ENCODE data around the gene DAGLA.

Gene DAGLA

GRCh38 chr11:61774411-61774810 lies 94.2 kb downstream of the DAGLA start:
- H2AFZ ChIP-seq (ENCODE audit: low read length): no peak overlapping the region
- H2BK12ac ChIP-seq (ENCODE audit: low read length): no peak overlapping the region
- peaks cover 0 to 5% of the 10 kb centered on the region in 2 donors for H3K36me3 ChIP-seq (replicated peaks in 1 of 2; ENCODE audit: control insufficient read depth in 2 of 2, insufficient read depth in 2 of 2, low read length in 2 of 2)
- no peaks in the 10 kb centered on the region for H3K27me3 ChIP-seq (ENCODE audit: control insufficient read depth in 3 of 3, insufficient read depth in 3 of 3, low read depth in 1 of 3, low read length in 3 of 3)
- H3K27ac ChIP-seq (replicated peaks; ENCODE audit: low read length): no peak overlapping the region
- no peak overlapping the region for H2BK120ac ChIP-seq (ENCODE audit: low read depth, low read length)
- no peak overlapping the region for H4K8ac ChIP-seq (ENCODE audit: low read depth, low read length)
- H3K9ac ChIP-seq (ENCODE audit: low read depth, low read length, poor library complexity): peak overlapping the region; percentile 24
- DNase-seq (ENCODE audit: low spot score): no peak
- H2BK5ac ChIP-seq (ENCODE audit: low read length): peak overlapping the region; percentile 82
- H4K91ac ChIP-seq (ENCODE audit: low read depth, low read length, poor library complexity): no peak overlapping the region
- H3K79me1 ChIP-seq (ENCODE audit: low read depth, low read length): peaks cover 3% of the 10 kb centered on the region
- H3K9me3 ChIP-seq (replicated peaks in 1 of 2; ENCODE audit: control insufficient read depth in 2 of 2, insufficient read depth in 1 of 2, low read depth in 1 of 2, low read length in 2 of 2): peaks cover 0 to 2% of the 10 kb centered on the region in 2 donors
- H3K14ac ChIP-seq (ENCODE audit: low read length): peak overlapping the region; percentile 38
- H2AK5ac ChIP-seq (ENCODE audit: low read depth, low read length): peak overlapping the region; percentile 94
- H3K4ac ChIP-seq (ENCODE audit: low read length): peak overlapping the region; percentile 66
- H3K4me1 ChIP-seq (ENCODE audit: control insufficient read depth in 2 of 2, insufficient read depth in 1 of 2, low read depth in 1 of 2, low read length in 2 of 2): peaks cover 25 to 29% of the 10 kb centered on the region in 2 donors
- H3K23ac ChIP-seq (ENCODE audit: low read depth, low read length, poor library complexity): no peak overlapping the region
- H3K18ac ChIP-seq (ENCODE audit: low read length): peak overlapping the region; percentile 78
- H3K4me3 ChIP-seq (ENCODE audit: low read length in 2 of 2): no peak overlapping the region
- no CpG with 5 or more reads among the region's 12 CpGs for WGBS, 2 donors (ENCODE audit: extremely low coverage in 2 of 2, insufficient read length in 2 of 2, insufficient replicate concordance in 1 of 2)
- no peak overlapping the region for H2BK15ac ChIP-seq (ENCODE audit: low read length)
- no peak overlapping the region for H3K4me2 ChIP-seq (ENCODE audit: insufficient read depth, low read length, poor library complexity, severe bottlenecking)

DNA sequence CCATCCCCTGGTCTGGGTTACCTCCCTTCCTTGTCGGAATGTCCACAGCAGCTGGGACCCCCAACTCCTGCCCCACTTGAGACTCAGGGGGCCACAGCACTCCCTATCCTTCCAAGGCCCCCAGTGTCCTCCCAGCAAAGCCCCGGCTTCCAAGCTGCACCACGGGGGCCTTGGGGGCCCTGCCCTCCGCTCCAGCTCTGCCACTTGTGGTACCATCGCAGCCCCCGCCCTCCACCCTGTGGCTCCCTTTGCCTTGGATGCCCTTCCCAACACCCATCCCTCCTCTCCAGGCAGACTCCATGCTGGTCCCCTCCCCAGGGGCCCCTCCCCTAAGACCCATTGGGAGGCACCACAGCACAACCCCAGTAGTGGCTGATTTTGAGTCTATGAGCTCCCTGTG lies 94.9 kb downstream of the DAGLA start:
- peaks cover 0 to 12% of the 10 kb centered on the region in 2 donors for H3K36me3 ChIP-seq (replicated peaks in 1 of 2; ENCODE audit: control insufficient read depth in 2 of 2, insufficient read depth in 2 of 2, low read length in 2 of 2)
- H2BK12ac ChIP-seq (ENCODE audit: low read length): no peak overlapping the region
- H2AFZ ChIP-seq (ENCODE audit: low read length): no peak overlapping the region
- peak overlapping the region; percentile 82 for H2BK5ac ChIP-seq (ENCODE audit: low read length)
- WGBS, 2 donors (ENCODE audit: extremely low coverage in 2 of 2, insufficient read length in 2 of 2, insufficient replicate concordance in 1 of 2): no CpG with 5 or more reads among the region's 6 CpGs
- H4K8ac ChIP-seq (ENCODE audit: low read depth, low read length): no peak overlapping the region
- peak overlapping the region; percentile 50 for H3K9ac ChIP-seq (ENCODE audit: low read depth, low read length, poor library complexity)
- H3K14ac ChIP-seq (ENCODE audit: low read length): peak overlapping the region; percentile 38
- peak overlapping the region in 1 of 2 donors; percentile 36 for H3K4me3 ChIP-seq (ENCODE audit: low read length in 2 of 2)
- H3K27me3 ChIP-seq (ENCODE audit: control insufficient read depth in 3 of 3, insufficient read depth in 3 of 3, low read depth in 1 of 3, low read length in 3 of 3): no peaks in the 10 kb centered on the region
- H2BK15ac ChIP-seq (ENCODE audit: low read length): no peak overlapping the region
- peak overlapping the region; percentile 53 for H3K4ac ChIP-seq (ENCODE audit: low read length)
- peak overlapping the region; percentile 83 for H3K18ac ChIP-seq (ENCODE audit: low read length)
- H3K79me1 ChIP-seq (ENCODE audit: low read depth, low read length): peaks cover 3% of the 10 kb centered on the region
- no peak for DNase-seq (ENCODE audit: low spot score)
- no peak overlapping the region for H3K27ac ChIP-seq (replicated peaks; ENCODE audit: low read length)
- H3K4me1 ChIP-seq (ENCODE audit: control insufficient read depth in 2 of 2, insufficient read depth in 1 of 2, low read depth in 1 of 2, low read length in 2 of 2): peaks cover 19 to 27% of the 10 kb centered on the region in 2 donors
- H2BK120ac ChIP-seq (ENCODE audit: low read depth, low read length): peak overlapping the region; percentile 31
- peak overlapping the region; percentile 65 for H3K23ac ChIP-seq (ENCODE audit: low read depth, low read length, poor library complexity)
- H3K4me2 ChIP-seq (ENCODE audit: insufficient read depth, low read length, poor library complexity, severe bottlenecking): no peak overlapping the region
- no peak overlapping the region for H4K91ac ChIP-seq (ENCODE audit: low read depth, low read length, poor library complexity)
- peaks cover 0 to 2% of the 10 kb centered on the region in 2 donors for H3K9me3 ChIP-seq (replicated peaks in 1 of 2; ENCODE audit: control insufficient read depth in 2 of 2, insufficient read depth in 1 of 2, low read depth in 1 of 2, low read length in 2 of 2)
- peak overlapping the region; percentile 94 for H2AK5ac ChIP-seq (ENCODE audit: low read depth, low read length)

GRCh38 chr11:61775606-61776554 lies 95.7 kb downstream of the DAGLA start:
- peak overlapping the region; percentile 65 for H3K23ac ChIP-seq (ENCODE audit: low read depth, low read length, poor library complexity)
- H3K9ac ChIP-seq (ENCODE audit: low read depth, low read length, poor library complexity): peak overlapping the region; percentile 64
- peak overlapping the region; percentile 64 for H3K18ac ChIP-seq (ENCODE audit: low read length)
- H3K79me1 ChIP-seq (ENCODE audit: low read depth, low read length): peaks cover 3% of the 10 kb centered on the region
- no peak overlapping the region for H3K14ac ChIP-seq (ENCODE audit: low read length)
- 100% methylated on average over 2 of the region's 20 CpGs; no CpG with 5 or more reads in 1 of the 2 donors for WGBS, 2 donors (ENCODE audit: extremely low coverage in 2 of 2, insufficient read length in 2 of 2, insufficient replicate concordance in 1 of 2)
- H3K27me3 ChIP-seq (ENCODE audit: control insufficient read depth in 3 of 3, insufficient read depth in 3 of 3, low read depth in 1 of 3, low read length in 3 of 3): no peaks in the 10 kb centered on the region
- H3K4me1 ChIP-seq (ENCODE audit: control insufficient read depth in 2 of 2, insufficient read depth in 1 of 2, low read depth in 1 of 2, low read length in 2 of 2): peaks cover 19 to 27% of the 10 kb centered on the region in 2 donors
- peak overlapping the region; percentile 17 for H3K27ac ChIP-seq (replicated peaks; ENCODE audit: low read length)
- peak overlapping the region; percentile 53 for H3K4ac ChIP-seq (ENCODE audit: low read length)
- peak overlapping the region; percentile 31 for H2BK120ac ChIP-seq (ENCODE audit: low read depth, low read length)
- peak overlapping the region; percentile 94 for H2AK5ac ChIP-seq (ENCODE audit: low read depth, low read length)
- peak overlapping the region; percentile 20 for H2BK15ac ChIP-seq (ENCODE audit: low read length)
- H3K4me3 ChIP-seq (ENCODE audit: low read length in 2 of 2): peak overlapping the region in 1 of 2 donors; percentile 36
- H2BK12ac ChIP-seq (ENCODE audit: low read length): peak overlapping the region; percentile 22
- H3K9me3 ChIP-seq (replicated peaks in 1 of 2; ENCODE audit: control insufficient read depth in 2 of 2, insufficient read depth in 1 of 2, low read depth in 1 of 2, low read length in 2 of 2): peaks cover 0 to 2% of the 10 kb centered on the region in 2 donors
- DNase-seq (ENCODE audit: low spot score): no peak
- no peak overlapping the region for H2AFZ ChIP-seq (ENCODE audit: low read length)
- no peak overlapping the region for H3K4me2 ChIP-seq (ENCODE audit: insufficient read depth, low read length, poor library complexity, severe bottlenecking)
- H2BK5ac ChIP-seq (ENCODE audit: low read length): peak overlapping the region; percentile 82
- peaks cover 0 to 17% of the 10 kb centered on the region in 2 donors for H3K36me3 ChIP-seq (replicated peaks in 1 of 2; ENCODE audit: control insufficient read depth in 2 of 2, insufficient read depth in 2 of 2, low read length in 2 of 2)
- H4K91ac ChIP-seq (ENCODE audit: low read depth, low read length, poor library complexity): peak overlapping the region; percentile 5
- no peak overlapping the region for H4K8ac ChIP-seq (ENCODE audit: low read depth, low read length)

DNA sequence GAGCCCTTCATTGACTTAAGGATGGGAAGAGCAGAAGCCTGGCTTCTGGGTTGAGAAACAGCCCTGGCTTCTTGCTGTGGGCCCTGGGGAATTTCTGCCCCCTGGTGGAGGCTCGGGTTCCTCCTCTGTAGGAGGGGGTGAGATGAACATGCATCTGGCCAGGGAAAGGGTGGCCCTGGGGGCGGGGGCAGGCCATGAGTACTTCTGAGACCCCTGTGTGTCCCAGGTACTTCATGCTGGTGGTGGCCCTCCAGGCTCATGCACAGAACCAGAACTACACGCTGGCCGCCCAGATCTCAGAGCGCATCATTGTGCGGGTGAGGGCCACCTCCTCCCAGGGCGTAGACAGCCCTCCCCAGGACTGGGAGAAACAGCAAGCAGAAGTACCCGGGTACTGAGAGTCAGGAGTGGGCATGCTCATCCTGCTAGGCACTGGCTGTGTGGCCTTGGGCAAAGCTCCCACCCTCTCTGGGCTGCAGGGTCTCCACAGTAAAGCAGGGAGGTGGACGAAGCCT lies 96.4 kb downstream of the DAGLA start:
- Histone ChIP-seq H2AFZ (ENCODE audit: low read length) (no peak overlapping the region), H3K27me3 (ENCODE audit: control insufficient read depth in 3 of 3, insufficient read depth in 3 of 3, low read depth in 1 of 3, low read length in 3 of 3) (no peaks in the 10 kb centered on the region), H3K4me1 (ENCODE audit: control insufficient read depth in 2 of 2, insufficient read depth in 1 of 2, low read depth in 1 of 2, low read length in 2 of 2) (peaks cover 18 to 24% of the 10 kb centered on the region in 2 donors), H2BK12ac (ENCODE audit: low read length) (no peak overlapping the region), H3K9ac (ENCODE audit: low read depth, low read length, poor library complexity) (no peak overlapping the region), H4K8ac (ENCODE audit: low read depth, low read length) (no peak overlapping the region), H2BK15ac (ENCODE audit: low read length) (no peak overlapping the region), H3K4me2 (ENCODE audit: insufficient read depth, low read length, poor library complexity, severe bottlenecking) (no peak overlapping the region), H3K79me1 (ENCODE audit: low read depth, low read length) (peaks cover 3% of the 10 kb centered on the region), H2BK5ac (ENCODE audit: low read length) (no peak overlapping the region), H3K4ac (ENCODE audit: low read length) (no peak overlapping the region), H4K91ac (ENCODE audit: low read depth, low read length, poor library complexity) (no peak overlapping the region), H3K14ac (ENCODE audit: low read length) (no peak overlapping the region), H3K9me3 (replicated peaks in 1 of 2; ENCODE audit: control insufficient read depth in 2 of 2, insufficient read depth in 1 of 2, low read depth in 1 of 2, low read length in 2 of 2) (peaks cover 0 to 2% of the 10 kb centered on the region in 2 donors), H3K23ac (ENCODE audit: low read depth, low read length, poor library complexity) (no peak overlapping the region), H3K18ac (ENCODE audit: low read length) (no peak overlapping the region), H3K27ac (replicated peaks; ENCODE audit: low read length) (no peak overlapping the region), H3K36me3 (replicated peaks in 1 of 2; ENCODE audit: control insufficient read depth in 2 of 2, insufficient read depth in 2 of 2, low read length in 2 of 2) (peaks cover 0 to 25% of the 10 kb centered on the region in 2 donors), H2AK5ac (ENCODE audit: low read depth, low read length) (no peak overlapping the region), H3K4me3 (ENCODE audit: low read length in 2 of 2) (no peak overlapping the region), H2BK120ac (ENCODE audit: low read depth, low read length) (no peak overlapping the region)
- no CpG with 5 or more reads among the region's 9 CpGs for WGBS, 2 donors (ENCODE audit: extremely low coverage in 2 of 2, insufficient read length in 2 of 2, insufficient replicate concordance in 1 of 2)
- DNase-seq (ENCODE audit: low spot score): no peak

Data from neuronal stem cell (in vitro differentiated cells).